Neutrophil (primary cell): ENCODE measurements around the gene SEPTIN8.

ENCODE experiments used
- H3K27ac ChIP-seq: fragments of 200-600 bp; sonication (generic); 2 replicates; pipeline ENCODE4 v1.5.1; 2016; ENCODE audit warnings: mild to moderate bottlenecking, moderate library complexity
- H3K27me3 ChIP-seq: fragments of 200-600 bp; sonication (generic); 2 replicates; pipeline ENCODE4 v1.6.0; 2016; ENCODE audit warnings: mild to moderate bottlenecking
- H3K36me3 ChIP-seq: fragments of 200-600 bp; sonication (generic); 2 replicates; pipeline ENCODE4 v1.5.1; 2017
- H3K4me1 ChIP-seq, 2 experiments: fragments of 200-600 bp in 1 of 2; sonication (generic) in 1 of 2; 1 replicate in 1 of 2; 2 replicates in 1 of 2; pipeline versions ENCODE4 v1.5.1 to v1.6.1; 2013 to 2016; ENCODE audit warnings: low read depth in 1 of 2, low read length in 1 of 2, mild to moderate bottlenecking in 1 of 2, moderate library complexity in 1 of 2; ENCODE audit not compliant: control insufficient read depth in 1 of 2, insufficient read depth in 1 of 2
- H3K4me3 ChIP-seq, 2 experiments: fragments of 200-600 bp in 1 of 2; sonication (generic) in 1 of 2; 1 replicate in 1 of 2; 2 replicates in 1 of 2; pipeline ENCODE4 v1.5.1; 2013 to 2016; ENCODE audit warnings: low read depth in 1 of 2, low read length in 1 of 2, mild to moderate bottlenecking in 1 of 2, moderate library complexity in 1 of 2
- H3K9me3 ChIP-seq: fragments of 200-600 bp; sonication (generic); 2 replicates; pipeline ENCODE4 v1.5.1; 2016
- TF ChIP-seq, protein P1 (sequence below): fragments of 200-600 bp; sonication (generic); IDR thresholded peaks from 2 replicates; pipeline ENCODE4 v1.5.1; 2016; ENCODE audit warnings: antibody characterized with exemption

SEPTIN8 gene

DNA sequence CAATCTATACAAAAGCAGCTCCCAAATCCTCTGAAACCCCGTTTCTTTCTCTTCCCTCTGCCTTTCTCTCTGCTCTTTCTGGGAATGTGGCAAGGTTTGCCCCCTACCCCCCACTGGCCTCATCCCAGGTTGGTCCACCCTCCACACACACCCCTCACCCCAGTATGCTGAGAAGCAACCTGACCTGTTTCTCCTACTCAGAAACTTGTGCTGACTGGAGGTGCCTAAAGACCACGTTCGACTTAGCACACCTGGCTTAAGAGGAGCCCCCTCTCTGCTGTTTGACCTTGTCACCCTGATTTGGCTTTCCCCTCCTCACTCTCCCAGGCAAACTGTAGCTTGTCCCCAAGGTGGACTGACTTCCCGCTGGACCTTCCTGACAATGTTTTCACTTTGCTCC is 1.1 kb upstream of the SEPTIN8 start:
- Histone ChIP-seq H3K27ac (no peak overlapping the region), H3K4me3 (no peak overlapping the region), H3K4me1 (peaks cover 0 to 11% of the 10 kb centered on the region in 2 experiments), H3K9me3 (no peaks in the 10 kb centered on the region), H3K36me3 (no peaks in the 10 kb centered on the region), H3K27me3 (peaks cover 100% of the 10 kb centered on the region)
- TF ChIP-seq, protein P1, sequence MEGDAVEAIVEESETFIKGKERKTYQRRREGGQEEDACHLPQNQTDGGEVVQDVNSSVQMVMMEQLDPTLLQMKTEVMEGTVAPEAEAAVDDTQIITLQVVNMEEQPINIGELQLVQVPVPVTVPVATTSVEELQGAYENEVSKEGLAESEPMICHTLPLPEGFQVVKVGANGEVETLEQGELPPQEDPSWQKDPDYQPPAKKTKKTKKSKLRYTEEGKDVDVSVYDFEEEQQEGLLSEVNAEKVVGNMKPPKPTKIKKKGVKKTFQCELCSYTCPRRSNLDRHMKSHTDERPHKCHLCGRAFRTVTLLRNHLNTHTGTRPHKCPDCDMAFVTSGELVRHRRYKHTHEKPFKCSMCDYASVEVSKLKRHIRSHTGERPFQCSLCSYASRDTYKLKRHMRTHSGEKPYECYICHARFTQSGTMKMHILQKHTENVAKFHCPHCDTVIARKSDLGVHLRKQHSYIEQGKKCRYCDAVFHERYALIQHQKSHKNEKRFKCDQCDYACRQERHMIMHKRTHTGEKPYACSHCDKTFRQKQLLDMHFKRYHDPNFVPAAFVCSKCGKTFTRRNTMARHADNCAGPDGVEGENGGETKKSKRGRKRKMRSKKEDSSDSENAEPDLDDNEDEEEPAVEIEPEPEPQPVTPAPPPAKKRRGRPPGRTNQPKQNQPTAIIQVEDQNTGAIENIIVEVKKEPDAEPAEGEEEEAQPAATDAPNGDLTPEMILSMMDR, result no peak

DNA sequence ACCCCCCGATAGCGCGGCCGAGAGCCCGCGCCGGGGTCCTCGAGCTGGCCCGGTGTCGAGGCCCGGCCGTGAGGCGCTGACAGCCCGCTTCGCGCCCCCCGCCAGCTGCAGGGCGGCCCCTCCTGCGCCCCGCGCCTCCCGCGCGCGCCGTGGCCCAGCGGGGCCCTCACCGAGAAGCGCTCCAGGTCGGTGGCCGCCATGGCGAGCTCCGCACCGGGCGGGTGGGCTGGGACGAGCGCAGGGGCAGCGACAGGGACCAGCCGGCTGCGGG is 166 bp downstream of the SEPTIN8 start:
- H3K4me1 ChIP-seq, result peaks cover 0 to 11% of the 10 kb centered on the region in 2 experiments
- peak overlapping the region in 1 of 2 experiments; percentile 8 for H3K4me3 ChIP-seq
- peaks cover 99% of the 10 kb centered on the region for H3K27me3 ChIP-seq
- no peaks in the 10 kb centered on the region for H3K36me3 ChIP-seq
- no peaks in the 10 kb centered on the region for H3K9me3 ChIP-seq
- no peak overlapping the region for H3K27ac ChIP-seq
- TF ChIP-seq, protein P1, result no peak

DNA sequence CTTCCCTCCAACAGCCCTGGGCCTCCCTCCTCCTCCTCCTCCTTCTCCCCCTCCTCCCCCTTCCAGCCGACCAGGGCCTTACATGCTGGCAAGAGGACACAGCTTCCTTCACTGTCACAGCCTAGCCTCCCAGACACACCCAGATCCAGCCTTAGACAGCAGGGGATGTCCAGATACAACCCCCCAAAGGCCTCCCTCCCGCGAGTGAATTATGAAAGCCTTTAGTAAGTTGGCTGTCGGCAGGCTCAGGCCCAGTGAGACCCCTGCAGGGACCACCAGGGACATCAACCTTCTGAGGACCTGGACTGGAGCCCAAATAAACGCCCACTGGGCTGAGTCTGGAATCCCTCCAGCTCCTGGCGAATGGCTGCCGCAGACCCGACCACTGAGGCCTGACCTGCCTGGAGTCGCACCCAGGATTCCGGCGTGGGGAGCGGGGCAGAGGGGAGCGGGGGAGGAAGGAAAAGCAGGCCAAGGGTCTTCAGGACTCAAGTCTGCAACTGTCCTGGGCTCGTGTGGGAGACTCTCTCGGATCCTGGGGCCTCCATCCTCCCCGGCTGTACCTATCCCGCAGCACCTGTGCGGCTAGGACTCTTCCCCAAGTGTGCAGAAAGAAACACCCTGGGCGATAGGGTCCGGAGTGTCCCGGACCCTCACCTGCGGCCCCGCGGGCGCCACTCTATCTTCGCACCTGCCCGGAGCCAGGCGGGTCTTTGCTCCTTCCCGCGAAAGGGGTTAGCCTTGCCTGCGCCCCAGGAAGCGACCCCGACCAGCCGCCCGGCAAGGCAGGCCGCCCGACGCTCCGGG is 705 bp downstream of the SEPTIN8 start:
- Histone ChIP-seq H3K9me3 (no peaks in the 10 kb centered on the region), H3K36me3 (no peaks in the 10 kb centered on the region), H3K27me3 (peaks cover 94% of the 10 kb centered on the region), H3K4me1 (peaks cover 0 to 11% of the 10 kb centered on the region in 2 experiments), H3K27ac (no peak overlapping the region), H3K4me3 (no peak overlapping the region)
- TF ChIP-seq, protein P1, result no peak

DNA sequence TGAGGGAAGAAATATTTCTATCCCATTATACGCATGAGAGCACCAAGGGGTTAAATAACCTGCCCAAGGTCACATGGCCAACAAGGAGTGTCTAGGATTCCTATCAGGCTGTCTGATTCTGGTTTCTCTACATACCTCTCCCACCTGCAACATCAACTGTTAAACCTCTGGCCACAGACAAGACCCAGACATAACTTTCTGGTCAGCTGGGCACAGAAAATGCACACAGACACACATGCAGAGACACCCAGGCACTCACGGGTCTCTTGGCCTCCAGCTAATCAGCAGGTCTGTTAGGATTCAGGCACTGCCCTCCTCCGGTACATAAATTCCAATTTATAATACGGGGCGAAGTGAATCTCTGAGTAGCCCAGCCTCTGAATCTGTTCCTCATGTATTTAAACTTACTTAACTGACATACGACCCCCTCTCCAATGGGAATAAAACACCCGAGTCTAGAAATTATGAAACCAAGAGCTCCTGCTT is 1.5 kb downstream of the SEPTIN8 start:
- Histone ChIP-seq H3K36me3 (no peaks in the 10 kb centered on the region), H3K9me3 (no peaks in the 10 kb centered on the region), H3K27ac (no peak overlapping the region), H3K4me3 (no peak overlapping the region), H3K4me1 (peaks cover 0 to 11% of the 10 kb centered on the region in 2 experiments), H3K27me3 (peaks cover 85% of the 10 kb centered on the region)
- TF ChIP-seq, protein P1, result no peak

DNA sequence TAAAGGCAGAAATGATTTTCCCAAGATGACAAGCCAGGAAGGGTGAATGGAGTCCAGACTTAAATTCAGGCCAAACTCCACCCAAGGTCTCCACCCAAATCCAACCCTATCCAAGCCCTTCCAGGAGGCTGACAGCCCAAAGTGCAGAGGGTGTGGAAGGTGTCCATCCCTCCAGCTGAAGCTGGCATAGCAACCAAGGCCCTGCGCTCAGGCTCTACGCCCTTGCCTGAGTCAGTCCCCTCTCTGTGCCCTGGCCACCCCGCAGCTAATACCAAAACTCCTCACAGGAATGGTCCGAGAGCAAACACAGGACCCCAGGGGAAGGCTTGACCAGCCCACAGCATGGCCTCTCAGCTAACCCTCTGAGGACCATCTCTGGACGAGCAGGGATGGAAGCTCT is 2.1 kb downstream of the SEPTIN8 start:
- no peak overlapping the region for H3K4me3 ChIP-seq
- peaks cover 79% of the 10 kb centered on the region for H3K27me3 ChIP-seq
- TF ChIP-seq, protein P1, result no peak
- H3K36me3 ChIP-seq, result no peaks in the 10 kb centered on the region
- H3K4me1 ChIP-seq, result peaks cover 0 to 11% of the 10 kb centered on the region in 2 experiments
- H3K27ac ChIP-seq, result no peak overlapping the region
- H3K9me3 ChIP-seq, result no peaks in the 10 kb centered on the region
